Natural killer cell (primary cell): ENCODE data around the gene IFNGR2. TPM values are rescaled to one million over a fixed set of nuclear protein-coding genes. Genes with fewer than 3 reads are reported as not detected.

Experiments
- ATAC-seq, 3 donors: fragments of 150-1000 bp in 2 of 3; fragments of 200-7000 bp in 1 of 3; cut with Tn5 transposase; 1 replicate in 1 of 3; 2 replicates in 2 of 3; pipeline ENCODE4 v1.10.0; 2021; ENCODE audit warnings: mild to moderate bottlenecking in 2 of 3, moderate library complexity in 2 of 3
- DNase-seq, 2 donors: peaks; one replicate each; pipeline versions ENCODE4 v3.0.0 to v3.0.0-alpha.2; 2013 to 2021; ENCODE audit warnings: mixed read lengths in 1 of 2
- H3K27ac ChIP-seq: one replicate; pipeline ENCODE4 v1.5.1; 2013; ENCODE audit warnings: mild to moderate bottlenecking, low read length
- H3K27me3 ChIP-seq: one replicate; pipeline ENCODE4 v1.6.1; 2013; ENCODE audit warnings: low read length; ENCODE audit not compliant: control insufficient read depth, insufficient read depth
- H3K36me3 ChIP-seq: one replicate; pipeline ENCODE4 v1.6.1; 2013; ENCODE audit warnings: low read length; ENCODE audit not compliant: control insufficient read depth, insufficient read depth
- H3K4me1 ChIP-seq: one replicate; pipeline ENCODE4 v1.6.1; 2013; ENCODE audit warnings: low read length; ENCODE audit not compliant: control insufficient read depth, insufficient read depth
- H3K4me3 ChIP-seq: one replicate; pipeline ENCODE4 v1.5.1; 2013; ENCODE audit warnings: low read length
- H3K9me3 ChIP-seq: one replicate; pipeline ENCODE4 v1.6.1; 2013; ENCODE audit warnings: low read length; ENCODE audit not compliant: control insufficient read depth, insufficient read depth
- H3K27ac Mint-ChIP-seq, 2 donors: one replicate each; pipeline ENCODE4 v1.8.0; 2022; ENCODE audit warnings: mild to moderate bottlenecking in 2 of 2, mixed read lengths in 2 of 2, moderate library complexity in 1 of 2
- H3K27me3 Mint-ChIP-seq, 2 donors: one replicate each; pipeline ENCODE4 v1.8.0; 2022; ENCODE audit warnings: low read depth in 2 of 2, mixed read lengths in 2 of 2
- H3K36me3 Mint-ChIP-seq: one replicate; pipeline ENCODE4 v1.8.0; 2022; ENCODE audit warnings: mixed read lengths
- H3K4me1 Mint-ChIP-seq, 2 donors: one replicate each; pipeline ENCODE4 v1.8.0; 2022; ENCODE audit warnings: mixed read lengths in 2 of 2
- H3K4me3 Mint-ChIP-seq: one replicate; pipeline ENCODE4 v1.8.0; 2022; ENCODE audit warnings: mild to moderate bottlenecking, moderate library complexity, mixed read lengths
- H3K9me3 Mint-ChIP-seq, 2 donors: one replicate each; pipeline ENCODE4 v1.8.0; 2022; ENCODE audit warnings: mixed read lengths in 2 of 2
- WGBS: methylation state at CpG from one replicate; pipeline ENCODE4 v1.1.7; 2013; ENCODE audit warnings: missing lambda C conversion rate; ENCODE audit not compliant: insufficient coverage; 5-methylcytosine and 5-hydroxymethylcytosine counted together
- intact Hi-C: fragments of 100-400 bp; cut with micrococcal nuclease; formaldehyde crosslinking; loops from one replicate; pipeline ENCODE4 v1.14.2; 2022
- total RNA-seq, 4 donors: library from RNA; stranded (reverse); fragments of 120-200 nt in 1 of 4; gene quantifications; one replicate each; pipeline versions ENCODE4 v1.2.3 to v1.2.4, GENCODE V29; 2013 to 2022
- TF ChIP-seq, protein P1 (sequence below): fragments of 200-600 bp; IDR thresholded peaks from one replicate; pipeline ENCODE4 v1.8.0; 2022; ENCODE audit warnings: antibody characterized with exemption

The IFNGR2 gene
- total RNA-seq, 3 donors from 2014 or later (not counting 1 experiment from before 2014, with no cell fraction given): 3.6 to 16.5 (median 8.6) TPM

DNA sequence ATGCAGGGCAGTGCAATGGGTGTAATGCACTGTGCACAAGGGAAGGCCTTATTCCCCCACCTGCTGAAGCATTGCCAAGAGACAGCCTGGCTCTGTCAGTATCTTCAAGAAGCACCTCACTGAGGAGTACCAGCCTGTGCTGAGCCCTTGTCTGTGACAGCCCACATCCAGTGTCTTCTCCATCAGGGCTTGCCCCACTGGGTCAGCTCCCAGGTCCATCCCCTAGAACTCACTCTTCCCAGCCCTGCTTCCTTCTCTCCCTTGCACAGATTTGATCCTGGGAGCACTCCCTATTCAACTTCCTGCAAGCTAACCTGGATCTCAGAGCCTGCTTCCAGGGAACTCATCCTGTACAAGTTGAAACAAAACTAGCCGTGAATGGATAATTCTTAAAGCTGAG, 33.6 kb upstream of the IFNGR2 start:
- H3K27ac ChIP-seq: no peak overlapping the region
- H3K27me3 ChIP-seq: peaks cover 12% of the 10 kb centered on the region
- DNase-seq (no peak), ATAC-seq (no peak)
- no peaks in the 10 kb centered on the region for H3K36me3 ChIP-seq
- no peaks in the 10 kb centered on the region for H3K4me1 Mint-ChIP-seq
- H3K36me3 Mint-ChIP-seq: no peaks in the 10 kb centered on the region
- no CpG with 5 or more reads among the region's 1 CpG for WGBS
- H3K4me3 ChIP-seq: no peak overlapping the region
- peaks cover 22% of the 10 kb centered on the region for H3K9me3 ChIP-seq
- no peak overlapping the region for H3K27ac Mint-ChIP-seq
- H3K4me3 Mint-ChIP-seq: no peak overlapping the region
- H3K27me3 Mint-ChIP-seq: peaks cover 51% of the 10 kb centered on the region in 2 donors
- intact Hi-C loops: loop anchor here (10.0 kb wide), 1 partner anchor 235 kb away; no protein-coding TSS in a partner anchor
- peaks cover 0 to 6% of the 10 kb centered on the region in 2 donors for H3K9me3 Mint-ChIP-seq
- peaks cover 11% of the 10 kb centered on the region for H3K4me1 ChIP-seq
- TF ChIP-seq, protein P1, sequence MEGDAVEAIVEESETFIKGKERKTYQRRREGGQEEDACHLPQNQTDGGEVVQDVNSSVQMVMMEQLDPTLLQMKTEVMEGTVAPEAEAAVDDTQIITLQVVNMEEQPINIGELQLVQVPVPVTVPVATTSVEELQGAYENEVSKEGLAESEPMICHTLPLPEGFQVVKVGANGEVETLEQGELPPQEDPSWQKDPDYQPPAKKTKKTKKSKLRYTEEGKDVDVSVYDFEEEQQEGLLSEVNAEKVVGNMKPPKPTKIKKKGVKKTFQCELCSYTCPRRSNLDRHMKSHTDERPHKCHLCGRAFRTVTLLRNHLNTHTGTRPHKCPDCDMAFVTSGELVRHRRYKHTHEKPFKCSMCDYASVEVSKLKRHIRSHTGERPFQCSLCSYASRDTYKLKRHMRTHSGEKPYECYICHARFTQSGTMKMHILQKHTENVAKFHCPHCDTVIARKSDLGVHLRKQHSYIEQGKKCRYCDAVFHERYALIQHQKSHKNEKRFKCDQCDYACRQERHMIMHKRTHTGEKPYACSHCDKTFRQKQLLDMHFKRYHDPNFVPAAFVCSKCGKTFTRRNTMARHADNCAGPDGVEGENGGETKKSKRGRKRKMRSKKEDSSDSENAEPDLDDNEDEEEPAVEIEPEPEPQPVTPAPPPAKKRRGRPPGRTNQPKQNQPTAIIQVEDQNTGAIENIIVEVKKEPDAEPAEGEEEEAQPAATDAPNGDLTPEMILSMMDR: no peak

- no peaks in the 10 kb centered on the region for H3K36me3 Mint-ChIP-seq
- H3K4me1 Mint-ChIP-seq: peaks cover 4 to 5% of the 10 kb centered on the region in 2 donors
- no peak overlapping the region for H3K27ac ChIP-seq
These were observed 32.9 kb upstream of the IFNGR2 start for GRCh38 chr21:33370305-33370704.

GRCh38 chr21:33371366-33371765, 31.8 kb upstream of the IFNGR2 start:
- Histone ChIP-seq H3K27ac (no peak overlapping the region), H3K36me3 (no peaks in the 10 kb centered on the region), H3K27me3 (peaks cover 17% of the 10 kb centered on the region), H3K4me1 (peaks cover 19% of the 10 kb centered on the region), H3K4me3 (no peak overlapping the region), H3K9me3 (peaks cover 22% of the 10 kb centered on the region)
- no peak for ATAC-seq
- H3K4me1 Mint-ChIP-seq: peaks cover 7 to 8% of the 10 kb centered on the region in 2 donors
- intact Hi-C loops: no loop called here
- H3K27ac Mint-ChIP-seq: no peak overlapping the region
- peaks cover 0 to 6% of the 10 kb centered on the region in 2 donors for H3K9me3 Mint-ChIP-seq
- DNase-seq: no peak
- no peak overlapping the region for H3K4me3 Mint-ChIP-seq
- TF ChIP-seq, protein P1: no peak
- H3K36me3 Mint-ChIP-seq: no peaks in the 10 kb centered on the region
- 100% methylated on average over 2 of the region's 3 CpGs for WGBS
- peaks cover 57 to 61% of the 10 kb centered on the region in 2 donors for H3K27me3 Mint-ChIP-seq

More at GRCh38 chr21:33370305-33370704, 32.9 kb upstream of the IFNGR2 start:
- peaks cover 0 to 6% of the 10 kb centered on the region in 2 donors for H3K9me3 Mint-ChIP-seq
- peaks cover 16% of the 10 kb centered on the region for H3K27me3 ChIP-seq
- peaks cover 22% of the 10 kb centered on the region for H3K9me3 ChIP-seq
- H3K4me3 ChIP-seq: no peak overlapping the region
- WGBS: 94% methylated on average over 2 of the region's 2 CpGs
- H3K4me1 ChIP-seq: peaks cover 16% of the 10 kb centered on the region
- no peak overlapping the region for H3K27ac Mint-ChIP-seq
- H3K4me3 Mint-ChIP-seq: no peak overlapping the region
- TF ChIP-seq, protein P1: no peak
- H3K36me3 ChIP-seq: no peaks in the 10 kb centered on the region
- ATAC-seq: no peak
- intact Hi-C loops: no loop called here
- no peak for DNase-seq
- peaks cover 54 to 57% of the 10 kb centered on the region in 2 donors for H3K27me3 Mint-ChIP-seq

DNA sequence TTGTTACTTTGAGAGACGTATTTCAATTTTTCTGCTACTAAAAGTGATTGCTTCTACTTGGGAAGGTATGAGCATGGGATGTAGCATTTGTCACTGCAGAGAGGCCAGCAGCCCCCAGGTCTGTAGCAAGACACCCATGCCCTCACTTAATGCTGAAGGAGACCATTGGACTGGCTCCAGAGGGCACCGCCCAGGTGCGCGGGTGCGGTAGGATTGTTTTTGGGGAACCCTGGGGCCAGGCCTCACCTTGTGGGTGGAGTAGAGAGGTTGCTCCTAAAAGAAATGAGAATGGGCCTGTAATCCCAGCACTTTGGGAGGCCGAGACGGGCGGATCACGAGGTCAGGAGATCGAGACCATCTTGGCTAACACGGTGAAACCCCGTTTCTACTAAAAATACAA, 30.6 kb upstream of the IFNGR2 start:
- intact Hi-C loops: no loop called here
- peaks cover 61 to 62% of the 10 kb centered on the region in 2 donors for H3K27me3 Mint-ChIP-seq
- H3K9me3 ChIP-seq: peaks cover 11% of the 10 kb centered on the region
- H3K4me1 ChIP-seq: peaks cover 19% of the 10 kb centered on the region
- peaks cover 22% of the 10 kb centered on the region for H3K27me3 ChIP-seq
- H3K27ac Mint-ChIP-seq: no peak overlapping the region
- no peak overlapping the region for H3K4me3 Mint-ChIP-seq
- TF ChIP-seq, protein P1: no peak
- no peak for ATAC-seq
- 96% methylated on average over 5 of the region's 12 CpGs for WGBS
- no peak overlapping the region for H3K27ac ChIP-seq
- no peak overlapping the region for H3K4me3 ChIP-seq
- peaks cover 0 to under 1% of the 10 kb centered on the region in 2 donors for H3K9me3 Mint-ChIP-seq
- peaks cover 7 to 8% of the 10 kb centered on the region in 2 donors for H3K4me1 Mint-ChIP-seq
- H3K36me3 Mint-ChIP-seq: no peaks in the 10 kb centered on the region
- no peak for DNase-seq
- H3K36me3 ChIP-seq: no peaks in the 10 kb centered on the region
